Parathyroid adenoma (tissue), 2 donors: ENCODE results near the gene ADD3.
"Not testable (repeated sequence)": the region's sequence is repeated elsewhere in the genome, so short reads cannot be mapped to it uniquely, and the experiment has no call there.

ENCODE experiments used
- H2AFZ ChIP-seq: fragments of 300-600 bp; sonication (generic); one replicate; pipeline ENCODE4 v1.7.0; 2017; ENCODE audit warnings: antibody characterized with exemption, mild to moderate bottlenecking
- H3K27ac ChIP-seq: fragments of 300-600 bp; sonication (generic); one replicate; pipeline ENCODE4 v1.7.0; 2017
- H3K27me3 ChIP-seq: fragments of 300-600 bp; sonication (generic); one replicate; pipeline ENCODE4 v1.7.0; 2017; ENCODE audit warnings: low read length; ENCODE audit not compliant: control insufficient read depth, insufficient read depth
- H3K36me3 ChIP-seq: fragments of 300-600 bp; sonication (generic); one replicate; pipeline ENCODE4 v1.7.0; 2017; ENCODE audit warnings: low read length; ENCODE audit not compliant: control insufficient read depth, insufficient read depth
- H3K4me1 ChIP-seq: fragments of 300-600 bp; sonication (generic); one replicate; pipeline ENCODE4 v1.7.0; 2017; ENCODE audit warnings: control low read depth
- H3K4me2 ChIP-seq: fragments of 300-600 bp; sonication (generic); one replicate; pipeline ENCODE4 v1.7.0; 2017; ENCODE audit warnings: low read length
- H3K4me3 ChIP-seq: fragments of 300-600 bp; sonication (generic); one replicate; pipeline ENCODE4 v1.7.0; 2017; ENCODE audit warnings: low read depth, low read length
- H3K79me2 ChIP-seq: fragments of 300-600 bp; sonication (generic); one replicate; pipeline ENCODE4 v1.7.0; 2017; ENCODE audit warnings: control low read depth
- H3K9ac ChIP-seq: fragments of 300-600 bp; sonication (generic); one replicate; pipeline ENCODE4 v1.7.0; 2017; ENCODE audit warnings: mild to moderate bottlenecking
- H3K9me3 ChIP-seq: fragments of 300-600 bp; sonication (generic); one replicate; pipeline ENCODE4 v1.7.0; 2017; ENCODE audit warnings: low read length; ENCODE audit not compliant: control insufficient read depth
- TF ChIP-seq, protein P1 (sequence below): fragments of 300-600 bp; sonication (generic); IDR thresholded peaks from one replicate; pipeline ENCODE4 v1.7.0; 2017; ENCODE audit warnings: antibody characterized with exemption, mild to moderate bottlenecking
- donor health status: primary hyperparathyroidism.

ADD3 gene

DNA sequence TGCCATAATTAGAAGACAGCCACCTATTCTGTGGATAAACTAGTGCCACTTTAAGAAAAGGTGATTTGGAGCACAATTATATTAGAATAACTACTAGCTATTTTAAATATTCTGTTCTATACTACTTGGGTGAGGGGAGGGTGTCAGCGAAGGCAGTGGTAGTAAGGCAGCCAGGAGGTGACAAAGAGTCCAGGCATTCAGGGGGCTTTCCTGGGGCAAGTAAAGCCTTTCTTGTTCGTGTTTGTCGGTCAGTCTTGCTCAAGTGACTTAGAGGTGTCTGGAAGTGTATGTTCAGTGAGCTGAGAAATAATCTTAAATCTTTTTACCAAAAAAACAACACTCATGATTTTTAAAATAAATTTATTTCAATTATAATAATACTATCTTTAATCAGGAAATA lies 34.4 kb downstream of the ADD3 start:
- no peaks in the 10 kb centered on the region for H3K4me1 ChIP-seq

DNA sequence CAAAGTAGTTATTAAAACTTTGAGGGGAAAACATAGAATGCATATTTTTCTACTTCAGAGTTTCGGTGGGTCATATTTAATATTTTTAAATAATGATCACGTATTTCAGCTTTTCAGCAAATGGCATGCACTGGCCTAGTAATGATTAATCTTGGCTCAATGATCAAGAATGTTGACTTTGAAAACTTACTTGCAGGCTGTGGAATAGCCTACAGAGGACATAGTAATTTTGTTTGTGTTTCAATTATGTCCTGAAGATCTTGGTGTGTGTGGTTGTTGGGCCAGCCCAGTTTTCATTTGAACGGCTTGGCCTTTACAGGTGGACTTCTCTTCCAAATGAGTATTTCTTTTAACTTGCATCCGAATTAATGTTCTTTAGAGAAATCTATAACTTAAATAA lies 35.1 kb downstream of the ADD3 start:
- Histone ChIP-seq H3K9me3 (no peaks in the 10 kb centered on the region), H3K4me1 (no peaks in the 10 kb centered on the region), H3K79me2 (peaks cover 18% of the 10 kb centered on the region), H2AFZ (no peak overlapping the region), H3K4me2 (no peak overlapping the region), H3K27ac (no peak overlapping the region), H3K27me3 (no peaks in the 10 kb centered on the region), H3K36me3 (no peaks in the 10 kb centered on the region), H3K4me3 (no peak overlapping the region), H3K9ac (no peak overlapping the region)
- TF ChIP-seq, protein P1, sequence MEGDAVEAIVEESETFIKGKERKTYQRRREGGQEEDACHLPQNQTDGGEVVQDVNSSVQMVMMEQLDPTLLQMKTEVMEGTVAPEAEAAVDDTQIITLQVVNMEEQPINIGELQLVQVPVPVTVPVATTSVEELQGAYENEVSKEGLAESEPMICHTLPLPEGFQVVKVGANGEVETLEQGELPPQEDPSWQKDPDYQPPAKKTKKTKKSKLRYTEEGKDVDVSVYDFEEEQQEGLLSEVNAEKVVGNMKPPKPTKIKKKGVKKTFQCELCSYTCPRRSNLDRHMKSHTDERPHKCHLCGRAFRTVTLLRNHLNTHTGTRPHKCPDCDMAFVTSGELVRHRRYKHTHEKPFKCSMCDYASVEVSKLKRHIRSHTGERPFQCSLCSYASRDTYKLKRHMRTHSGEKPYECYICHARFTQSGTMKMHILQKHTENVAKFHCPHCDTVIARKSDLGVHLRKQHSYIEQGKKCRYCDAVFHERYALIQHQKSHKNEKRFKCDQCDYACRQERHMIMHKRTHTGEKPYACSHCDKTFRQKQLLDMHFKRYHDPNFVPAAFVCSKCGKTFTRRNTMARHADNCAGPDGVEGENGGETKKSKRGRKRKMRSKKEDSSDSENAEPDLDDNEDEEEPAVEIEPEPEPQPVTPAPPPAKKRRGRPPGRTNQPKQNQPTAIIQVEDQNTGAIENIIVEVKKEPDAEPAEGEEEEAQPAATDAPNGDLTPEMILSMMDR, result no peak

More for the DNA sequence above, 34.4 kb downstream of the ADD3 start:
- peaks cover 14% of the 10 kb centered on the region for H3K79me2 ChIP-seq
- H3K4me3 ChIP-seq, result no peak overlapping the region
- TF ChIP-seq, protein P1, result no peak
- H3K9me3 ChIP-seq, result no peaks in the 10 kb centered on the region
- H3K9ac ChIP-seq, result no peak overlapping the region
- no peak overlapping the region for H3K27ac ChIP-seq
- H3K27me3 ChIP-seq, result no peaks in the 10 kb centered on the region
- no peak overlapping the region for H3K4me2 ChIP-seq
- no peaks in the 10 kb centered on the region for H3K36me3 ChIP-seq
- H2AFZ ChIP-seq, result no peak overlapping the region

DNA sequence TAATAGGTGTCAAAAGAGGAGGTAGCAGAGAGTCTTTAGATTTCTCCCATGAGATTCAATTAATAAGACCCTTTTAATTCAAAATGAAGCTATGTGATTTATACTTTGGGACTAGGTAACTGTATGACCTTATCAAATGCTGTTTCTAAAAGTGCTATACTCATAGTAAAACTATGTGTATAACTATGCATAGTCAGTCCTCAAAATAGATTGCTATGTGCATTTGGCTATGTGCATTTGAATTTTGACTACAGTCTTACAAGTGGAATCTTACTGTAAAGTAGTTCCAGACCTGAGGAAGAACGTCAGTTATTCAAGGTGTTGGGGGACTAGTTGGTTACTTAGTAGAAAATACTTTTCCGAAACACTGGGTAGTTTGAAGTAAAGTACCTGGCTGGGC lies 36.9 kb downstream of the ADD3 start:
- H3K4me2 ChIP-seq, result no peak overlapping the region
- H3K27me3 ChIP-seq, result no peaks in the 10 kb centered on the region
- no peaks in the 10 kb centered on the region for H3K36me3 ChIP-seq
- H3K9ac ChIP-seq, result no peak overlapping the region
- no peak overlapping the region for H2AFZ ChIP-seq
- TF ChIP-seq, protein P1, result no peak
- no peaks in the 10 kb centered on the region for H3K4me1 ChIP-seq
- peaks cover 27% of the 10 kb centered on the region for H3K79me2 ChIP-seq
- no peak overlapping the region for H3K27ac ChIP-seq
- no peak overlapping the region for H3K4me3 ChIP-seq
- H3K9me3 ChIP-seq, result no peaks in the 10 kb centered on the region

DNA sequence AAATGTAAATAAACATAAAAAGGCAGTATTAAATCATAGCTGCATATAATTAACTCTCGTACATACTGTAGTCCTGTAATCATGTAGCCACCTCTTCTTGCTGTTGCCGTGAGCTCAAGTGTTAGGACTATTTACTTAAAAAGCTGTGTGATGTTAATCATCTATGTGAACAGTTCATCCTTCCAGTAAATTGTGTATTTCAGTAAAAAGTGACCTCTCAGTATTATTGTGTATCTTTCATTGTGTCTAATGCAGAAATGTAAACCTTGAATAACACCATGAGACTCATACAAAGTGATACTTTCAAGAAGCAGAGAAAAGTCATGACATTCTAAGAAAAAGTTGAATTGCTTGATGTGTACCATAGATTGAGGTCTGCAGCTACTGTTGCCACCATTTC lies 38.0 kb downstream of the ADD3 start:
- Histone ChIP-seq H3K9ac (no peak overlapping the region), H3K4me1 (no peaks in the 10 kb centered on the region), H3K27ac (no peak overlapping the region)

DNA sequence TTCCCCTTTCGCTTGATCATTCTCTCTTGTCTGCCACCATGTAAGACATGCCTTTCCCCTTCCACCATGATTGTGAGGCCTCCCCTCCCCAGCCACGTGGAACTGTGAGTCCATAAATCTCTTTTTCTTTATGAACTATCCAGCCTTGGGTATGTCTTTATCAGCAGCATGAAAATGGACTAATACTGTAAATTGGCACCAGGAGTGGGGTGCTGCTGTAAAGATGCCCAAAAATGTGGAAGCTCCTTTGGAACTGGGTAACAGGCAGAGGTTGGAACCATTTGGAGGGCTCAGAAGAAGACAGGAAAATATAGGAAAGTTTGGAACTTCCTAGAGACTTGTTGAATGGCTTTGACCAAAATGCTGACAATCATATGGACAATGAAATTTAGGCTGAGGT lies 40.4 kb downstream of the ADD3 start:
- H3K27me3 ChIP-seq, H3K9ac ChIP-seq, H3K36me3 ChIP-seq, H3K27ac ChIP-seq, H2AFZ ChIP-seq, H3K4me1 ChIP-seq, H3K4me2 ChIP-seq, H3K4me3 ChIP-seq, H3K9me3 ChIP-seq: not testable (repeated sequence)
- H3K79me2 ChIP-seq, result peaks cover 38% of the 10 kb centered on the region

More for the DNA sequence above, 38.0 kb downstream of the ADD3 start:
- Histone ChIP-seq H3K4me3 (no peak overlapping the region), H3K27me3 (no peaks in the 10 kb centered on the region), H2AFZ (no peak overlapping the region), H3K4me2 (no peak overlapping the region), H3K36me3 (no peaks in the 10 kb centered on the region), H3K9me3 (no peaks in the 10 kb centered on the region), H3K79me2 (peaks cover 31% of the 10 kb centered on the region)
- TF ChIP-seq, protein P1, result no peak
